A549 (cell line): ENCODE data around the gene SEMG1. TPM values are rescaled to one million over a fixed set of nuclear protein-coding genes. Genes with fewer than 3 reads are reported as not detected.

ENCODE experiments used
- ATAC-seq, 2 experiments: fragments of 200-7000 bp in 1 of 2; fragments of >200 bp in 1 of 2; cut with Nextera tagmentation in 1 of 2; cut with Tn5 transposase in 1 of 2; 3 replicates each; pipeline versions ENCODE4 v1.8.0 to v1.9.1; 2018 to 2020; ENCODE audit warnings: mild to moderate bottlenecking in 1 of 2, moderate library complexity in 1 of 2
- CTCF ChIA-PET: fragments of 300-600 bp; sonication (Branson Sonifier 250); formaldehyde crosslinking; extraction: SDS; loops from one replicate; lab custom pipeline; 2021; ENCODE audit warnings: antibody characterized with exemption, inconsistent platforms; lab: Yijun Ruan, JAX
- POLR2A ChIA-PET: fragments of 350-600 bp; formaldehyde crosslinking; extraction: SDS; loops from one replicate; lab custom pipeline; 2021; ENCODE audit warnings: antibody characterized with exemption, inconsistent platforms; lab: Yijun Ruan, JAX
- DNase-seq, 2 experiments: peaks; one replicate each; pipeline versions ENCODE4 v3.0.0 to v3.0.0-alpha.2; 2011 to 2016; ENCODE audit warnings: low read depth in 1 of 2, low spot score in 1 of 2
- FAIRE-seq: peaks from 2 replicates; lab custom pipeline; 2011; peaks lifted over from hg19 to GRCh38; lab: Jason Lieb, UNC
- H3K27ac ChIP-seq, 2 experiments: fragments of >200 bp; sonication (Bioruptor Twin); formaldehyde crosslinking; 3 replicates each; pipeline ENCODE4 v1.5.1; 2016 to 2017
- H3K4me1 ChIP-seq: fragments of >200 bp; sonication (Bioruptor Twin); formaldehyde crosslinking; 3 replicates; pipeline ENCODE4 v1.6.1; 2016
- H3K4me2 ChIP-seq: fragments of >200 bp; sonication (Bioruptor Twin); formaldehyde crosslinking; 3 replicates; pipeline ENCODE4 v1.6.1; 2016
- H3K4me3 ChIP-seq: fragments of >200 bp; sonication (Bioruptor Twin); formaldehyde crosslinking; 3 replicates; pipeline ENCODE4 v1.5.1; 2016
- H3K9me3 ChIP-seq: fragments of >200 bp; sonication (Bioruptor Twin); formaldehyde crosslinking; 3 replicates; pipeline ENCODE4 v1.6.1; 2016
- ATOH8 ChIP-seq: fragments of 250-450 bp; sonication (Bioruptor Pico); IDR thresholded peaks from 2 replicates; pipeline ENCODE4 v1.5.0; 2020; ENCODE audit warnings: low read depth, mild to moderate bottlenecking, moderate library complexity
- BHLHE40 ChIP-seq: IDR thresholded peaks from 2 replicates; pipeline ENCODE4 v1.6.1; 2012; ENCODE audit warnings: low read depth, low read length, inconsistent platforms
- CBX2 ChIP-seq: fragments of 200-600 bp; sonication (generic); IDR thresholded peaks from 2 replicates; pipeline ENCODE4 v1.6.1; 2016; ENCODE audit warnings: low read depth, mild to moderate bottlenecking, borderline replicate concordance
- CEBPB ChIP-seq, 2 experiments: fragments of >200 bp in 1 of 2; sonication (Bioruptor Twin) in 1 of 2; formaldehyde crosslinking in 1 of 2; IDR thresholded peaks; 2 replicates each; pipeline ENCODE4 v1.6.1; 2012 to 2016
- E2F6 ChIP-seq: IDR thresholded peaks from 2 replicates; pipeline ENCODE4 v1.6.1; 2012; ENCODE audit warnings: low read depth, borderline replicate concordance
- ESRRA ChIP-seq: fragments of 150-350 bp; IDR thresholded peaks from 2 replicates; pipeline ENCODE4 v1.6.1; 2014; ENCODE audit warnings: mild to moderate bottlenecking, low read length, borderline replicate concordance
- FOSL2 ChIP-seq, 2 experiments: fragments of 450-650 bp in 1 of 2; fragments of >200 bp in 1 of 2; sonication (Bioruptor Twin) in 1 of 2; formaldehyde crosslinking; IDR thresholded peaks; 2 replicates each; pipeline versions ENCODE4 v1.5.0 to v1.6.1; 2016 to 2020; ENCODE audit warnings: mild to moderate bottlenecking in 1 of 2, moderate library complexity in 1 of 2
- GATA3 ChIP-seq: IDR thresholded peaks from 2 replicates; pipeline ENCODE4 v1.6.1; 2012; ENCODE audit warnings: borderline replicate concordance
- HES2 ChIP-seq: fragments of >200 bp; sonication (Bioruptor Twin); formaldehyde crosslinking; IDR thresholded peaks from 2 replicates; pipeline ENCODE4 v1.6.1; 2016
- HEYL ChIP-seq: fragments of 250-450 bp; sonication (Bioruptor Pico); IDR thresholded peaks from 2 replicates; pipeline ENCODE4 v1.8.0; 2021; ENCODE audit warnings: mild to moderate bottlenecking, moderate library complexity
- HOXB13 ChIP-seq: fragments of 250-450 bp; sonication (Bioruptor Pico); IDR thresholded peaks from 2 replicates; pipeline ENCODE4 v1.5.0; 2020; ENCODE audit warnings: low read depth, mild to moderate bottlenecking, moderate library complexity
- HOXB5 ChIP-seq: fragments of 250-450 bp; sonication (Bioruptor Pico); IDR thresholded peaks from 2 replicates; pipeline ENCODE4 v1.5.0; 2020; ENCODE audit warnings: mild to moderate bottlenecking, moderate library complexity
- JUNB ChIP-seq: fragments of >200 bp; sonication (Bioruptor Twin); formaldehyde crosslinking; IDR thresholded peaks from 2 replicates; pipeline ENCODE4 v1.6.1; 2016
- KDM1A ChIP-seq: fragments of 200-600 bp; sonication (generic); IDR thresholded peaks from 2 replicates; pipeline ENCODE4 v1.6.1; 2016; ENCODE audit warnings: low read depth, mild to moderate bottlenecking
- MAZ ChIP-seq: fragments of 150-350 bp; IDR thresholded peaks from 2 replicates; pipeline ENCODE4 v1.6.1; 2014; ENCODE audit warnings: antibody characterized with exemption, low read depth, low read length, borderline replicate concordance
- MYC ChIP-seq: IDR thresholded peaks from 2 replicates; pipeline ENCODE4 v1.6.1; 2012; ENCODE audit warnings: mild to moderate bottlenecking, inconsistent platforms, low read length, improper control_type of control experiment, borderline replicate concordance
- NFE2L2 ChIP-seq: fragments of 150-350 bp; conservative IDR thresholded peaks from 2 replicates; pipeline ENCODE4 v1.6.1; 2014; ENCODE audit warnings: low read length
- NPAS2 ChIP-seq: fragments of 250-450 bp; sonication (Bioruptor Pico); IDR thresholded peaks from 2 replicates; pipeline ENCODE4 v1.8.0; 2022; ENCODE audit warnings: mild to moderate bottlenecking, moderate library complexity, borderline replicate concordance
- NR3C1 ChIP-seq: fragments of >200 bp; sonication (Bioruptor Twin); formaldehyde crosslinking; IDR thresholded peaks from 3 replicates; pipeline ENCODE4 v1.6.1; 2017
- RARB ChIP-seq: fragments of 250-450 bp; sonication (Bioruptor Pico); IDR thresholded peaks from 2 replicates; pipeline ENCODE4 v1.8.0; 2021; ENCODE audit warnings: mild to moderate bottlenecking, moderate library complexity
- REST ChIP-seq: fragments of 200-600 bp; sonication (generic); IDR thresholded peaks from 2 replicates; pipeline ENCODE4 v1.6.1; 2016; ENCODE audit warnings: antibody characterized with exemption, mild to moderate bottlenecking, moderate library complexity
- RFX5 ChIP-seq: fragments of 450-650 bp; IDR thresholded peaks from 2 replicates; pipeline ENCODE4 v1.7.1; 2014; ENCODE audit warnings: antibody characterized with exemption, mild to moderate bottlenecking, moderate library complexity
- TFCP2L1 ChIP-seq: fragments of 250-450 bp; sonication (Bioruptor Pico); IDR thresholded peaks from 2 replicates; pipeline ENCODE4 v1.5.0; 2021; ENCODE audit warnings: mild to moderate bottlenecking
- TP53 ChIP-seq: fragments of 250-450 bp; sonication (Bioruptor Pico); IDR thresholded peaks from 2 replicates; pipeline ENCODE4 v1.5.0; 2021; ENCODE audit warnings: mild to moderate bottlenecking, moderate library complexity
- USF2 ChIP-seq: fragments of 450-650 bp; IDR thresholded peaks from 2 replicates; pipeline ENCODE4 v1.6.1; 2014; ENCODE audit warnings: antibody characterized with exemption
- ZC3H11A ChIP-seq: fragments of 450-650 bp; IDR thresholded peaks from 2 replicates; pipeline ENCODE4 v1.6.1; 2014; ENCODE audit warnings: antibody characterized with exemption, mild to moderate bottlenecking
- ZSCAN20 ChIP-seq: fragments of 250-450 bp; sonication (Bioruptor Pico); IDR thresholded peaks from 2 replicates; pipeline ENCODE4 v1.8.0; 2022; ENCODE audit warnings: mild to moderate bottlenecking, moderate library complexity
- WGBS: methylation state at CpG from one replicate; pipeline ENCODE4 v1.1.6; 2017; ENCODE audit errors: missing lambda C conversion rate; 5-methylcytosine and 5-hydroxymethylcytosine counted together
- polyA plus RNA-seq, 4 experiments: library from polyadenylated mRNA; depleted of rRNA in 3 of 4; stranded (reverse); fragments of >200 nt; fragmentation: RNase III in 1 of 4; extraction: RNeasy Plus Mini Kit Qiagen cat#74134 plus additional on column Dnase treatment in 1 of 4; gene quantifications; 2 replicates in 3 of 4; 3 replicates in 1 of 4; pipeline ENCODE4 v1.2.3, GENCODE V29; 2011 to 2017

SEMG1 gene
- polyA plus RNA-seq, 2 of the 4 experiments (the other 2 are of a cell fraction) = not detected

- TF ChIP-seq NPAS2 (CRISPR knock-in tag) (no peak), JUNB (no peak), HOXB5 (CRISPR knock-in tag) (no peak), CEBPB (IDR thresholded peaks at IDR 0.05) (no peak)
These were observed 48.9 kb upstream of the SEMG1 start (continued) for GRCh38 chr20:45157962-45158361.

GRCh38 chr20:45163083-45163803 lies 43.6 kb upstream of the SEMG1 start:
- ChIA-PET POLR2A (no interaction called here), CTCF (interaction anchor here (1.0 to 1.8 kb wide), 3 partner anchors 23 to 130 kb away, joined by 3 to 8 read pairs (median 3); no protein-coding TSS in a partner anchor)
- no peak overlapping the region for H3K4me3 ChIP-seq
- no peak for ATAC-seq
- WGBS = 0% methylated on average over 1 of the region's 1 CpG
- 0 out of 3 replicates have a peak, but pooled peaks cover 3% of the 10 kb centered on the region for H3K9me3 ChIP-seq
- no peak overlapping the region for H3K4me2 ChIP-seq
- H3K27ac ChIP-seq = no peak overlapping the region
- TF ChIP-seq CBX2 = no peak
- TF ChIP-seq MYC = no peak
- TF ChIP-seq ZSCAN20 = no peak
- TF ChIP-seq REST = no peak
- TF ChIP-seq BHLHE40 = no peak
- TF ChIP-seq KDM1A = no peak
- no peak for TF ChIP-seq ATOH8 (CRISPR knock-in tag)
- no peak for TF ChIP-seq USF2
- TF ChIP-seq HOXB5 (CRISPR knock-in tag) = no peak
- no peak for TF ChIP-seq GATA3
- no peak for TF ChIP-seq RARB (CRISPR knock-in tag)
- no peak for TF ChIP-seq MAZ
- FAIRE-seq = no peak
- no peaks in the 10 kb centered on the region for H3K4me1 ChIP-seq
- no peak for DNase-seq

- ChIA-PET CTCF (interaction anchor here (1.7 kb wide), 1 partner anchor 10 kb away, joined by 3 read pairs; the partner anchor contains the start of gene PI3), POLR2A (no interaction called here)
- Histone ChIP-seq H3K27ac (no peak overlapping the region), H3K9me3 (peaks cover 7% of the 10 kb centered on the region; the same call in 1 of the 3 replicates), H3K4me1 (no peaks in the 10 kb centered on the region), H3K4me2 (no peak overlapping the region), H3K4me3 (no peak overlapping the region)
- ATAC-seq = no peak
- DNase-seq = no peak
- no peak for FAIRE-seq
- WGBS = 21% methylated on average over 1 of the region's 1 CpG
- TF ChIP-seq HES2 (no peak), E2F6 (no peak), HEYL (no peak), TFCP2L1 (CRISPR knock-in tag) (no peak), NFE2L2 (no peak), JUNB (no peak), ESRRA (no peak), ZSCAN20 (no peak), NR3C1 (no peak), FOSL2 (IDR thresholded peaks at IDR 0.05) (no peak), FOSL2 (CRISPR knock-in tag; IDR thresholded peaks at IDR 0.05) (no peak), RFX5 (no peak), TP53 (CRISPR knock-in tag) (no peak), HOXB13 (no peak), CBX2 (no peak), ZC3H11A (no peak), MAZ (no peak)
- TF ChIP-seq, all 56 proteins: peak for 0
These were observed 41.9 kb upstream of the SEMG1 start for GRCh38 chr20:45164906-45165305.
